IPS DF 19.7 (cell line): ENCODE results near the gene TSPAN9.

ENCODE experiments used
- DNase-seq: peaks from one replicate; pipeline ENCODE4 v3.0.0-alpha.2; 2013; ENCODE audit warnings: low read depth, low spot score

The TSPAN9 gene

DNA sequence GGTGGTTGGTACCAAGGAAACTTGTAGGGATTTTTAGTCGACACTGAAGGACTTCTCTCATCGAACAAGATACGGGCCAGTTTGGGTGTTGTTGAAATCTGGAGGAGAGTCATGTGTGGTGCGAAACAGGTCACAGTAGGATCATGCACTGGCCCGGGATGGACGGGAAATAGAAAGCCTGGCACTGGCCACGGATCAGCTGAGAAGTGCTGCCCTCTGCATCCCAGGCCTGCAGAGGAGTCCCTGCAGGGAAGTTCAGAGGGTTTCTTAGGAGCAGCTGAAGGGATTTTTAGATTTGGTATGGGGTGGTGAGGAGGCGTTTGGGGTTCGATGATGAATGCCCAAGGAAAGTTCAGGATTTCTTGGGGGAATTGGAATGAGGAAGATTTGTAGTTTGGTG, 63.1 kb downstream of the TSPAN9 start:
- no peak for DNase-seq

DNA sequence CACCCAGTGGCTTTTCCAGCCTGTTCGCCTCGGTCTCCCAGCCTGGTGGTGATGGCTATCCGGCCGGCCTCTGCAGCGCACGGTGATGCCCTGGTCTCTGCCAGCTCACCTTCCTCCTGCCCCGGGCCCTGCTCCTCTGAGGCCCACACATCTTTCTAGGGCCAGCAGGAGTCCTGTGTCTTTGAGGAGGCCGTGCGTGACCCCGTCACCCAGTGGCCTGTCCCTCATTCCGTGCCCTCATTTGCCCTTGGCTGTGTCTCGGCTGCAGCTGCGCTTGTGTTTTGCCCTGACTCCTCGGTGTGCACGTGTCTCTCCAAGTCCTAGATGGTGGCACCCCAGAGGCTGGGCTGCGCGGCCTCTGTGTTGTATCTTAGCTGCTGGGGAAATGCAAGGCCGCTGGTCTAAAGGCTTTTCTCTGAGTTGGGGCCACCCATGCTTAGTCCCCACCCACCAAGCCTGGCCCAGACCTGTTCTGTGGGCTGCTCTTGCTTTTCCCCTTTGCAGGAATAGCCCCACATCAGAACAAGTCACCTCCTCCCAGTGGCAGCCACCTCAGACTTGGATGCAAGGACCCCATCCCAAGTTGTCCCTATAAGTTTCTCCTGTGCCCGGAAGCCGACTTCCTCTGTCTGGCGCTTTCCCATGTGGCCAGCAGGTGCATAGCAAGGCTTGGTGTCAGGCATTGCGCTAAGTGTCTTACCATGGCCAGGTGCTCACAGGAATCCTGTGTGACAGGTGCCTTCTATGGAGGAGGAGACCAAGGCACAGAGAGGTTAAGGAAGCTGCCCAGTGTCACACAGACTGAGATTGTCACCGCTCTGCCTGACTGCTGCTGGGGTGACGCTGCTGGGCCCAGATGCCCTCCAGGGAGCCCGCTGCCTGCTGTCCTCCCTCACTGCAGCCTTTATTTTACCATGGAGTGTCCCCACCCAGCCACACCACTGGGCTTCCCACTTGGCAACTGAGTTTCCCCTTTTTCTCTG, 64.5 kb downstream of the TSPAN9 start:
- DNase-seq, result no peak

DNA sequence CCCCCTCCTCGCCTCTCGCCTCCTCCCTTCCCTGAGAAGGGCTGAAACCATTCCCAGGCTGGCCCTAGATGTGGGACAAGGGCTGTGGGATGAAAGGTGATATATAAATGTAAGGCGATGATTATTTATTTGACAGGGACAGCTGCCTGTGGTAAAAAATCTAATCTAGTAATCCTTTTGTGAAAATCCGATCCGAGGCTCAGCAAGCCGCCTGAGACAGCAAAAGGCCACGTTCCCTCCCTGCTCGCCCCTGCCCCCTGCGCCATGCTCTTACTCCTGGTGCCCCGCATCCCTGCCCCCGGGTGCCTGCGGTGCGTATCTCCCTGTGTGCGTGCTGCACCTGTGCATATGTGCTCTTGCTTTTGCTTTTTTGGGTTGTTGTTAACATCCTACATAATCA, 65.2 kb downstream of the TSPAN9 start:
- no peak for DNase-seq

DNA sequence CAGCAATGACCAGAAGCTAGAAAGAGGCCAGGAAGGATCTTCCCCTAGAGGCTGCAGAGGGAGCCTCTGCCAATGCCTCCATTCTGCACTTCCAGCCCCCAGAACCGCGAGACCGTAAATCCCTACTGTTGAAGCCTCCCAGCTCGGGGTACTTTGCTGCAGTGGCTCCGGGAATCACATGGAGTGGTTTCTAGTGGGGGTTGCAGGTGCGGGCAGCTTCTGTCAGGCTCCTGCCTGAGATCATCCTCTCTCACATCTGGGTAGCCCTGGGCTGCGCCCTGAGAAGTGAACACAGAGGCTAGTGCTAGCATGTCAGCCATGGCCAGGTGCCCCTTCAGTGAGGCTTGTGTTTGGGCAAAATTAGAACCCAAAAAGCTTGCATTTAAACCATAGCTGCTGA, 67.3 kb downstream of the TSPAN9 start:
- no peak for DNase-seq

DNA sequence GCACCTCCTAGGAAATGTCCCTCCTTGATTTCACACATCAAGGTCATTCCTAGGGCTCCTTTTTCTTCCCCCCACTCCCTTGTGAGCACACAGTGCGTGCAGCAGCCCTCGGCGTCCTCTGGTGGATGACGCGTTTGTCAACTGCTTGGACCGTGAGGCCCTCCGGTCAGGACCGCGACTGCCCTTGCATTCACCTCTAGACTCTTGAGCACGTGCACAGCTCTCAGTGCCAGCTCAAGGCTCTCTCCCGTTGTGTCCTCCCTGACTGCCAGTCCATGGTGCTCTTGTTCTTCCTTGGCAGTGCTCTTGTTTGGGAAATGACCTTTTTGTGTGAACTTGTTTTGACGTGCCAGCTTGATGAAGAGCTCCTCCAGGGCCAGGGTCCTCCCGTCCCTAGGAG, 67.9 kb downstream of the TSPAN9 start:
- no peak for DNase-seq

DNA sequence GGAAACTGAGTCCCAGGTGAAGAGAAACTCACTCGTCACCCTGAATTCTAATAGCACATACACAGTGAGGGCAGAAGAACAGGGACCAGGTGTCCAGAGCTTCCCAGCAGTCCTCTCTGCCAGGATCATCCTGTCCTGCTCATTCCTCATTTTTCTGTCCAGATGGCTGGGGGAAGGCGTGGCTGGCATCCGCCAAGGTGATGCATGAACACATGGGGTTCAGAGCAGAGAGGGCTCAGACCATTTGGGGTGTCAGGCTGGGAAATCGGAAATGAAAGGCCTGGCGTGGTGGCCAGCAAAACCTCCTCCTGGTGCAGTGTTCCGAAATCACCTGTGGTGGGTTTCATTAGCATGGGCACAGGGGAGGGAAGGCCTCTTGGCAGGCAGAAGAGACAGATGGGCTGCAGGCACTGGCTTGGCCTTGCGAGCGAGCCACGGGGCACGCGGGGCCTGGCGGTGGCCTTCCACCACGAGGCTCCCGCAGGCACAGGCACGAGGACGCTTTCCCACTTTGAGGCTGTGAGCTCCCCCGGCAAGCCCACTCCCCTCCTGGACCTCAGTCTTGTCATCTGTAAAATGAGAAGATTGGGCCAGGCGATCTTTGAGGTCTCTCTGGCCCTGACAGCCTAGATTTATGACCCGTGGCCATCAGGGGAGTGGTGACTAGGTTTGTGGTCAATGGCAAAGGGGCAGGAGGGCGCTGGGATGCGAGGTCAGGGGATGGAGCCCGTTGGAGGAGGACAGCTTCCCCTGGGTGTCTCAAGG, 68.5 kb downstream of the TSPAN9 start:
- DNase-seq, result no peak

DNA sequence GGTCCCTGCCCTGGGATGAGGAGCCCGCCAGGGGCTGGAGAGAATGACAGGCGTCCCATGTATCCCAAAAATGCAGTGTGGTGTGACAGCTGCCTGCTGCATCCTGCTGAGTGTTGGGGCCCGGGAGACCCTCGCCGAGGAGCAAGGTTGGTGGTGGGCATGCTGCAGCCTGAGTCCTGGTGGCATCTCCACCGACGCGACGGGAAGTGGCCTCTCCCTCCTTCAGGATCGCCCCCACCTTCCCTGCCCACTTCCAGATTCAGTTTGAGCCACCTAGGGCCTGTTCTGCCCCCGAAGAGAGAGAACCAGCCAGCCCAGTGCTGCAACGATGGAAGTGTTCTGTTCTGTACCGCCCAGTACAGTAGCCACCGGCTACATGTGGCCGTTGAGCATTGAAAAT, 70.1 kb downstream of the TSPAN9 start:
- DNase-seq, result no peak

DNA sequence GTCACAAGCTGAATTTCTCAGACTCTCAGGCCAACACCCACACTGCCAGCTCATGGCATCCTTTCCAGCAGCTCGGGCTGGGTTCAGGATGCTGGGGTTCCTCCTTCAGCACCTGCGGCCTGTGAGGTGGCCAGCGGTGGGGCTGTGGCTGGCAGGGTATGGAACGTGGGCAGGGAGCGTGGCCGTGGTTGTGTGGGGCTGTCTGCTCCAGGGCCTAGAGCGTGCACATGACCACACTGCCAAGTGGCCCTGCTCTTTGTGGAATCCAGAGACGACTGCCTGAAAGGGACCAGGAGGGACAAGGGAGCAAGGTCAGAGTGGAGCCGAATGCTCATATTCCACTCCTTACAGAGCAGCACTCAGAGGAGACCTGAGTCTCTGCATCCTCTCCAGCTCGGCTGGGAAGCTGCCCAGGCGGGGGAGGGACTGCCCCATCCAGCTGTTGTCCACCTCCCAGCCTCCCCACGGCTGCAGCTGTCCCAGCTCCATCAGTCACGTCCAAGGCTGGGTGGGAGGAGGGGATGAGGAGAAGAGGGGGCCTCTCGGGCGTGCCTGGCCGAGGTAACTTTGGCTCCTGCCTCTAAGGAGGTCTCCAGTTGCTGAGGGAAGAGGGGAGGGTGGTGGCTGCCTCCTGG, 71.3 kb downstream of the TSPAN9 start:
- DNase-seq, result no peak

DNA sequence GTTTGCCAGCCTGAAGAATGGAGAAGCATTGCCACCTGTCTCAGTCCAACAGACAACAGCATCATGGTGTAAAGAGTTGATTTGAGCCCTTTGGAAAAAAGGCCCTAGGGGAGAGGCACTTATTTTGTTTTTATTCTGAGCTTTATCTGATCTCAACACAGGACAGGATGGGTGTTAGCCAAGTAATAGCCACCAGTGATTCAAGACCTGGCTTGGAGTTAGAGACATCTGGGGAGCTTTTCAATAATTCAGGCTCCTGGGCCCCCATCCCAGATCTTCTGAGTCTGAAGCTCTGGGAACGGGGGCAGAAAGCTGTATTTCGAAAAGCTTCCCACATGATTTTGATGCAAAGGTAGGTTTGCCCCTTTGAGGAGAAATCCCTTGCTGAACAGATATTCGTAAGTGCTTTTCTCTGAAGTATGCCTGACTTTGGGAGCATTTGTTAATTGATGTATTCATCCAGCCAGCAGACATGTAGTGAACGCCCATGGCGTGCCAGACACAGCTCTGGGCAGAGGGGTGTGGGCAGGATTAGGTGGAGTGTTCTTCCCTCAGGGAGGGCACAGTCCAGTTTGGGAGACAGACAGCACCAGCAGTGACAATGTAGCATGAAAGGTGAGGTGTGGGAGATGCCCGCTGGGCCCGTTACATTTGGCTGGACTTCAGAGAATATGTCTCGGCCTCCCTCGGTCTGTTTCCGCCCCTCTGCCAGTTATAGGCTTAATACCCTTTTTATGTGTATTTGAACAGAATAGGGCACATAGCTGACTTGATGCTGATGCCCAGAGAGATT, 72.5 kb downstream of the TSPAN9 start:
- no peak for DNase-seq

DNA sequence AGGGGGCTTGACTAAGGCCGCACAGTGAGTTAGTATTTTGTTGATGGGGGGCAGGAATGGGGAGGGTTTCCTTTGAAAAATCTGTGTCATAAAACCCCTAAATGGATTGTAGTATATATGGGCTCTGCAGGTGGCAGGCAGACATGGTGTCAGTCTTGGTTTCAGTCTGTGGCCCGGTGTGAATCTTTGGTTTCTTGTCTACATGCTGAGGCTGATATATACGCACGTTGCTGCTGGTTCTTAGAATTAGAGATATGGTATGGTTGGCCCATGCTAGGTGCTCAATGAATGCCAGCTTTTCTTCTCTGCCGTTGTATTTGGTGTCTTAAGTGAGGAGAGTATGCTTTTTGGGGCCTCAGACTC, 73.1 kb downstream of the TSPAN9 start:
- DNase-seq, result no peak

DNA sequence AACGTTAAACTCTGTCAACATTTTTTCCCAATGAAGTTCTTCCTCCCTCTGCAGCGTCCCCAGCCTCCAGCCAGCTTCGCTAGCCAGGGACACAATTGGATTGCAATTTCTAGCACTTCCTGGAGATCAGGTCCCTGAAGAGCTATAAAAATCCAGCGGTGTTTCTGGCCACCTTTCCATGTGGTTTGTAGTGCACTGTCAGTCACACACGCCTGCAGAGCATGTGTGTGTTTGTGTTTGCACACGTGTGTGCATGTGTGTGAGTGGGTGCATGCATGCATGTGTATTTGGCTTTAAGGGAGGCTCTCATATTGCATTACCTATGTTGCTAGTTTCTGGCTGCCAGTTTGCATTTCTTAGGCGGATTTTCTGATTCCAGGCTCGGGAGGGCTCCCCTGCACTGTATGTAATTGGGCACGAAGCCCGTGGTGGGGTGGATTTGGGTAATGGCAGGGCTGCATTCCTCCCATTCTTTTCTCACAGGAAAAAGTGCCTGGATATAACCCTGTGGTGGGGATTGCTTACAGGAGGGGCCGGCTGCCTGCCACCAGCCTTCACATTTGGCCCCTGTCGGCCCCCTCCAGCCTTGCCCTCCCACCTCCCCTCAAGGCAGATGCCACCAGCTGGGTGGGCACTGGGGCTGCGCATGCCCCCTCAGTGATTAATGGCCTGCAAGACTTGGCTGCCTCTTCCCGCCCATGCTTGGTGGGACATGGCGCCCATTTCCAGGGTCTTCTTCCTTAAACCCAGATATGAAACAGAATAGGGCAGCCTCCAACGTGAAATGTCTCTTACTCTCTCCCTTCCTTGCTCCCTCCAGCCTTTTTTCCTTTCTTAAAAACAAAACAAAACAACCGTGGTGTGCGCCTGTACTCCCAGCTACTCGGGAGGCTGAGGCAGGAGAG, 74.0 kb downstream of the TSPAN9 start:
- DNase-seq, result no peak

DNA sequence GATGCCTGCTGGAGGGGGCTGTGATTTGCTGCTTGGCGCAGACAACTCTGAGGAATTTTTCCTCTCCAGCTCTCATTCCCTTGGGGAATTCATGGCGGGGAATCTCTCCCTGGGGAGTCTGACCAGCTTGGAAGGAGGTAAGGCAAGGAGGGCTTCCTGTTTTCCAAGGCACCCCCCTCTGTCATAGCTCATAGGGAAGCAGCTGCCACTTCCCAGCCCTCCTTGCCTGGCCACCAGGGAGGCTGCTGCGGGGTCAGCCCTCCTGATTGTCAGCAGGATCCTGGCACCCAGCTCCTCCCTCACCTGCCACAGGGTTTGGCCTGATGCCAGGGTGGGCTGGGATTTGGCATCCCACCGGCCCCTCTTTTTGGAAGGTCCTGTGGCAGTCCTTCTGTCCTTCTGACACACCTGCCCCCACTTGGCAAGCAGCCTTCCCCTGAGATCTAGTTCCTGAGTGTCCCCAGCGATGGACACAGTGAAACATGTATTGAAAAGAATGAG, 74.9 kb downstream of the TSPAN9 start:
- DNase-seq, result no peak

DNA sequence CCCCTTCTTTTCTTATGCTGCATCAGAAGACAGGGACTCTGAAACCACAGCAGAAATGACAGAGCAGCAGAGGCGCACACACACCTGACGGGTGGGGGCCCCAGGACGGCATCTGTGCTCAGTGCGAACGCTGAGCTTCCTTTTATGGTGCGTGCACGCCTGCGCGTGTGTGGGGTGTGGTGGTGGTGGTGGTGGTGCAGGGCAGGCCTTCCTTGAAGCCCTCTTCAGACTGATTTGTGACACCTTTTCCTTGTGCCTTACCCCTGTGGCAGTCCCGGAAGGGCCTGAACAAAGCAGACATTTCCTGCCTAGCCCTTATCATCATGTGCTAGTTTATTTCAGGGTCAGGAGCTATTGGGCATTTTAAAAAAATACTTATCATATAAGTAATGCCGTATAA, 75.7 kb downstream of the TSPAN9 start:
- no peak for DNase-seq

DNA sequence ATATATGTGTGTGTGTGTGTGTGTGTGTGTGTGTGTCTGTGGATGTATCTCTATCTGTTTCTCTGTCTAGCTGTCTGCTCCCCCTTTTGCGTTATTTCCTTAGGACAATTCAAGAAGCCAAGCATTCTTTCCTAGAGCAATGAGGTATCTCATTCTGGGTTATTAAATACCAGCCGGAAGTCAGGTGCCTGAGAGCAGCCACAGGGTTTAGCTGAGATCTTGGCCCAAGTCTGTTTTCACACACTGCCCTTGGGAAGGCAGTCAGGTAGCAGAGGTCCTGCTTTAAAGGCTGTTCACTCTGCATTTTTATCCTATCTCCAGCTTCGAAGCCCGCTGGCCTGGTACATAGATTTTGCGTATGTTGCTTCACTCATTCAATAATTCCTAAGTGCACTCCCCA, 76.8 kb downstream of the TSPAN9 start:
- no peak for DNase-seq

DNA sequence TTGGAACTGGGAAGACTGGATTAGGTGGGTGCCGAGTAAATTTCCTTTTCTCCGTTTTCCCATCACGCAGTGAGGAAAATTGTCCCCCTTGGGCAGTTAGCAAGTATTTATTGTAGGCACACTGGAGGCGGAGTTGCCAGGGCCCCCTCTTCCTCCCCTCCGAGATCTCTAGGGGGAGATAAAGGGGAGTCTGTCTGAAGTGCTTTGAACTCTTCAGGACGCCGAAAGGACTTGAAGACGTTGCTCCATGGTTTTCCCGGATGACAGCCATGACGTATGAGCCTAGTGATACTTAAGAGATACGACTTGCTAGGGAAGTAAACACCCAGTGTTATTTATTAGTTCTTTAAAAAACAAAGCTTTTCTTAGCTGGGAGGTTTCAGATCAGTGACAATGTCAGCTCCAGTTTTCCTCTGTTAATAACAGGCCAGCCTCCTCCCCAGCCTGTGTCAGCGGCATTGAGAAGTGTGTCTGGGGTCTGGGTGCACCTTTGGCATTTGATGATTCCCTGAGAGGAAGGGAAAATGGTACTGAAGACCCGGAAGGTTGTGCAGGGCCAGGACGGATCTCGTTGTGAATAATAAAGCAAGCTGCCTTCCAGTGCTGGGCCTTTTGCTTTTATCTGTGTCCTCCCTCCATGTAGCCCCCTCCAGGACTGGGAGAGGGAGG, 78.7 kb downstream of the TSPAN9 start:
- DNase-seq, result no peak

DNA sequence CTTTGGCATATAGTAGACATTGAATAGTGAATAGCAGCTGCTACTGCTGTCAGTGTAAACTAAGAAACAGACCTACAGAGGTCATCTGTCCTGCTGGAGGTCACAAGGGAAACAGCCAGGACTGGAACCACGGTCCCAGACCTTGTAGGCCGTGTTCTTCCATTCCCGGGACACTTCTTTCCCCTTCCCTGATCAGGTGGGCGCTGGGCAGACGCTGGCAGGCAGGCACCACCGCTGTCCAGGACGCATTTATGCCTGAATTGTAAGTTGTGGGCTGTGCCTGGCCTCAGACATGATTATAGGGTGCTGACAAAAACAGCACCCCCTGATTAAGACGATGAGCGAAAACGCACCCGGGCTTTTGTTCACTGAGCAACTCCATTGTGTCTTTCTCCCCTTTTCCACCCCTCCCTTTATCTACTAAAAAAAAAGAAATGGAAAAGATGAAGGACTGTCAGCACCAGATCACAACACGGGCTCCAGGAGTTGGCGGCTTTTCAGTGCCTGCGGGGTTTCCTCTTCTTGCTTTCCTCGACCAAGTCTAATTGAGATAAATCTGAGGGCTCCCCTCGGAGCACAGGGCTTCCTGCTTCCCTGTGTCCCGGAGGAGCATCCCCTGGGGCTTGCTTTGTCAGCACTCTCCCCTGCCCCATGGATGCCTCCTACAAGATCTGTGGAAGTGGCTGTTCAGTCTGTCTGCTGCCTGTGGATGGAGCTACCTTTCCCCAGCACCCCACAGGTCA, 80.6 kb downstream of the TSPAN9 start:
- no peak for DNase-seq

DNA sequence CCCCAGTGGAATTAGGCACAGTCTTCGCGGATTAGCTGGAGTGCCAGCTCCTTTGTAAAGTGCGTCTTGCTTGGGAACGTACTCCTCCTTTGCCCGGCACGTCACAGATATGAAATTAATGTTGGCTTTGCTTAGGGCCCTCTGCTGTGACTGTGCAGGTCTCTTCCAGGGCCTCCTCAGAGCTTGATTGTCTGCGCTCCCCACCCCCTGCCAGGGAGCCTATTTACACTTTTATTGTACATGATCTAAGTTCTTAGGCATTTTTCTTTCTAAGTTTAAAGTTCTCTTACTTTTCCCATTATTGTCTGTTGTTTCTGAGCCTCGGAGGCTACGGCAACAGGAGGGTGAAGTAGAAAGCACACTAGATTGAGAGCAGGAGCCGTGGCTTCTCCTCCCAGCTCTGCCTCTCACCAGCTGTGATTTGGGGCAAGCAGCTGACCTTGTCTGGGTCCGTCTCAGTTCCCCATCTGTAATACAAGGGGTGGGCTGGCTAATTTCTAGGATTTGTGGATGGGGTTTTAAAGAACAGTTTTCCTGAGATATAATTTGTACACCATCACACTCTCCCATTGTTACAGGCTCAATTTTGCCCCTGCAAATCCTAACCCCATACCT, 81.8 kb downstream of the TSPAN9 start:
- DNase-seq, result no peak

DNA sequence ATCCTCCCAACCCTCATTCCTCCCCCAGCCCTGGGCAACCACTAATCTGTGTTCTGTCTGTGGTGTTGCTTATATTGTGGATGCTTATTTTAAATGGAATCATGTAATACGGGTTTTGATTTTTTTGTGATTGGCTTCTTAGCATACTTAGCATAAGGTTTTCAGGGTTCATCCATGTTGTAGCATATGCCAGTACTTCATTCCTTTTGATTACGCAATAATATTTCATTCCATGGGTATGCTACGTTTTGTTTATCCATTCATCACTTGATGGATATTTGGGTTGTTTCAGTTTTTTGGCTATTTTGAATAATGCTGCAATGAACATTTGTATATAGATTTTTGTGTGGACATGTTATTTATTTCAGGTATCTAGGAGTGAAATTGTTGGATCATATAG, 82.9 kb downstream of the TSPAN9 start:
- no peak for DNase-seq

DNA sequence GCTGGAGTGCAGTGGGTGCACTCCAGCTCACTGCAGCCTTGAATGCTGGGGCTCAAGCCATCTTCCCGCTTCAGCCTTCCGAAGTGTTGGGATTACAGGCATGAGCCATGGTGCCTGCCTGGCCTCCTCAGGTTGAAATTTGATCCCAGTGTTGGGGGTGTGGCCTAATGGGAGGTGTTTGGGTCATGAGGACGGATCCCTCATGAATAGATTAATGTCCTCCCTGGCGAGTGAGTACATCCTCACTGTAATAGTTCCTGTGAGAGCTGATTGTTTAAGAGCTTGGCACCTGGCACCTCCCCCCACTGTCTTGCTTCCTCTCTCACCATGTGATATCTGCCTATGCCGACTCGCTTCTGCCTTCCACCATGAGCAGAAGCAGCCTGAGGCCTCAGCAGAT, 84.7 kb downstream of the TSPAN9 start:
- DNase-seq, result no peak
